HG03460 (cell line): ENCODE data around the gene PCSK5.
"Not testable (repeated sequence)": the region's sequence is repeated elsewhere in the genome, so short reads cannot be mapped to it uniquely, and the experiment has no call there.

Source experiments
- ATAC-seq: cut with Tn5 transposase; IDR thresholded peaks from one replicate; pipeline ENCODE4 v1.9.1; 2021; ENCODE audit not compliant: unreplicated experiment

The PCSK5 gene

DNA sequence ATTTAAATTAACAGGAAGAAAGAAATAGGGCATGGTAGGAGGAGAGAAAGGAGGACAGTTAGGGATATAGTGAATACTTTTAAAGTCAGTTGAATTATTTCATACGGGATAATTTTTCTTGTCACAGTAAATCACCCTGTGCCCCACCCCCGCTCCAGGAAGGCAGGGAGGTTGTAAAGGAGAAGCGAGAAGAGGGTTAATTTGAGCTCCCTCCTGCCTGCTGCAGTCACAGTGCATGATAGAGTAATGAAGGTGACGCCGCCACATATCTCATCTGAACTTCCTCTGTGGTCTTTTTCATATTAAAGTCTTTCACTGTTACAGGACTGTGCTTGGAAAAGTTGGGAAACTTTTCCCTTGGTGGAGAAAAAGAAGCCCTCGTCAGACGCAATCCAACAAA lies 896 bp upstream of the PCSK5 start:
- ATAC-seq = no peak

DNA sequence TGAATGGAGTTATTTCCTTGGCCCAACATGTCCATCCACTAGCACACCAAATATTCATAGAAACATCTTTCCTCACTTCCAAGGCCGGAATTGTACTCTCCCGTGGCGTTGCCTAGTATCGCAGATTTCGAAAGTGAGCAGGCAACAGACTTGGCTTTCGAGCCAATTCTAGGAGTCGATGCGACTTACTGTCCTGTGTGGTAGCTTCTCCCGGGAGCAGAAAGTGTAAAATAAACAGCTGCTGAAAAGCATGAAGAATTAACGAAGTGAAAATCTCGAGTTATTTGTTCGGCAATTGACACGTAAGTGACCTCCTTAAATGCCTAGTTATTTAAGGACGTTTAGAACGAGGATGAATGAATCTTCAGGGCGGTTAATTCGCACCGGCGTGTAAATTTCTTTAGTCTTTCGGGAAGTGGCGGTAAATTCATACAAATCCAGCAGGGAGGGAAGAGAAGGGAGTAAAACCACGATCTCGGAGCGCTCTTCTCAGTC lies 449 bp upstream of the PCSK5 start:
- ATAC-seq = no peak

DNA sequence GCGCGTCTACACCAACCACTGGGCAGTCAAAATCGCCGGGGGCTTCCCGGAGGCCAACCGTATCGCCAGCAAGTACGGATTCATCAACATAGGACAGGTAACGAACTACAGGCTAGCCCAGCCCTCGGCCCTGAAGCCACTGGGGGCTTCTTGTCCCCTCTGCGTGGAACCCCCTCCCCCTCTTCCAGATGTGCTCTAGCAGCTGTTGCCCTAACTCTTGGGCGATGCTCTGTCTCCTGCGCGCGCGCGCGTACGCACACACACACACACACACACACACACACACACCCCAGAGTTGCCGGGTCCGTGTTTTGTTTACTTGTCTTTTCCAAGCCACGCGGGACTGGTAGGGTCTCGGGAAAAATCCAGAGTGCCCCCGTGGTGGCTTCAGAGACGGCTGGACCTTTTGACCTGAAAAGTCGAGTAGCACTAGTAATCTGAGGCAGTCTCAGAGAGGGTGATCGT lies 836 bp downstream of the PCSK5 start:
- peak; percentile 9 for ATAC-seq

DNA sequence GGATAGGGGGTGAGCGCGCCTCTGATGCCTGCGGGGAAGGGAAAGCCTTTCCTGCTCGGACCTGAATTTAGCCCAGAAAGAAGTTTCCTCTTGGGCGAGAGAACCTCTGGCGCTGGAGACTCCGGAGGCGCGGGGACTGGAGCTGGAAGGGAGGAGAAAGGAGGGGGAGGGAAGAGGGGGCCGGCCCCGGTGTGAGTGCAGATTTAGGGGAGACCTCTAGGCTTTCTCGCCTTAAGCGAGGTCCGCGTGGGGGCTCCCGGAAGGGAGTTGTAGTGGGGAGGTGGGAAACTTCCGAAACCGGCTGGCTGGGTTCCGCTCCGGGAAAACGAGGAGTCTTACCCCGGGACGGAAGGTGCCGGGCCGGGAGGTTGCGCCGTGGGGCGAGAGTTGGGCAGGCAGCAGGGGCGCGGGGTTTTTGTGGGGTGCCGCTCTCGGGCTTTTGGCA lies 1.3 kb downstream of the PCSK5 start:
- no peak for ATAC-seq

DNA sequence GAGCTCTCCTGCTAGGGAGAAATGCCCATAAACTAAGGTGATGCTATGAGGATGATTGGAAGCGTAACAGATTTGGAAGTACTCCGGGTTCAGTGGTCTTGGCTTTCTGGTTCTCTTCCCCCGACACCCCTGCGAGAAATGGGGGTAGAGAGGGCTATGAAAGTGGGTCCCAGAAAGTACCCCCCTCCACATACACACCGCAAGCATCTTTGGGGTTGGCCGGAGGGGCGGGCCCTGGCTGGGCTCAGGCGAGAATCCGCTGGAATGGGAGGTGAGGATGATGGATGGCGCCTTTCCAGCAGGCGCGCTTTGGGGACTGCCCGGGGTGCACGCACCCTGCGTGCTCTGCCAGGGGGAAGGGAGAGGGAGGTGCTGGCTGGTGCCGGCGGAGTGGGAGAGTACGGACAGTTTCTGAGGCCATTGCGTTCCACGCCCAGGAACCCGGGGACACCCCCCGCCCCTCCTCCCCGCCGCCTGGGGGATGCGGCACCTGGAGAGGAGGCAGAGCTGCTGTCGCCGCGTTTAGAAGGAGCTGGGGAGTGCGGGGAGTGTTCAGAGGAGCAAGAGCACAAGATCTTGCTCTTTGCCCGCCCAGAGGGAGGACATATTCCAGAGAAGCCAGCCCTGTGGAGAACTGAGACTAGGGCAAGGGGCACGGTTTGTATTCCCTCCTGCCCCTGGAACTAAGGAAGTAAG lies 1.9 kb downstream of the PCSK5 start:
- no peak for ATAC-seq

DNA sequence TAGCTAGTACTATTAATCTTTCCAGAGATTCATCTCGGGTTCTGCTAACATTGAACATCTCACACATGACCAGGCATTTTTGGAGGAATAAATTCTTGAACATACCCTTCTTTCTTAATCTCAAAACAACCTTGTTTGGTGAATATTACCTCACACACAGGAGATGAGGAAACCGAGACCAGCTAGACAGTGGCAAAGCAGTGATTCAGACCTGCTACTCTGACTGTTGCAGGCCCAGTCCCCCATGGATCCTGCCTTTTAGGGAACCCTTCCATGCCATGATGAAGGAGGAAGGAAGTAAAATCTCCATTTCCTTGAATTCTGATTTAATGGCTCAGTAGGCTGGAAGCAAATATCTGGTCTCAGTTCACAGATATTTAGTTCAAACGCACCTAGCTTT lies 2.6 kb downstream of the PCSK5 start:
- ATAC-seq = no peak

DNA sequence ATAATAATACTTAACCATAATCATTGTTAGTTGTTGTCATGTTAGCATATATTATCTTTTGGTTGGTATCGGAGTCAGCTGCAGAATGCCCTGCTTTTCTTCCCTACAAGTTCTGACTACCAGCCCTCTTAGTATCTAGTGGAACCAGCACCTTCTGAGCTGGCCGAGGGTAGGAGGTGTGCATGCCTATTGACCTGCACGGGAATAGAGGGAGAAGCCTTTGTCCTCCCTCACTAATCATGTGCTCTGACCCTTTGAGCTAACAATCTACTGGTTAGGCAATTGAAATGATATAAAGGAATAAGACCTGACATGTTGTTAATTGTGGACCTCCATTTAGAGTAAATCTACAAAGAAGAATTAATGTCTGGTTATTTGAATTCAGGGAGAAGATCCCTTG lies 4.1 kb downstream of the PCSK5 start:
- ATAC-seq = no peak

DNA sequence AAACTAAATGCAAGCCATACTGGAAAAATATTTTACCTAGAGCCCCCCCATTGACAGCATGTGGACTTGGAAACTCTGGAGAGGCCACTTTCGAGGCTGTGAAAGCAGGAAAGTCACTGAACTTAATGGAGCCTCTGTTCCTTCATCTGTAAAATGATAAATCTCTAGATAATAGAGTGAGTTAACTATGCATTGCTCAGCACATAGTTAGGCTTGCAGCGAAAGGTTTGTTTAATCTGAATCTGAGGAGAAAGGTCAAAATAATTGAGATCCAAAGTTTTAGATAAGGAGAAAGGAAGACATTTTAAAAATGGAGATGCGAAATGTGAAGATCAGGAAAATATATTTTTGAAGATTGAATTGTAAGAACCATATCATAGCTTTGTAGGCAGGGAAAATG lies 4.6 kb downstream of the PCSK5 start:
- no peak for ATAC-seq

DNA sequence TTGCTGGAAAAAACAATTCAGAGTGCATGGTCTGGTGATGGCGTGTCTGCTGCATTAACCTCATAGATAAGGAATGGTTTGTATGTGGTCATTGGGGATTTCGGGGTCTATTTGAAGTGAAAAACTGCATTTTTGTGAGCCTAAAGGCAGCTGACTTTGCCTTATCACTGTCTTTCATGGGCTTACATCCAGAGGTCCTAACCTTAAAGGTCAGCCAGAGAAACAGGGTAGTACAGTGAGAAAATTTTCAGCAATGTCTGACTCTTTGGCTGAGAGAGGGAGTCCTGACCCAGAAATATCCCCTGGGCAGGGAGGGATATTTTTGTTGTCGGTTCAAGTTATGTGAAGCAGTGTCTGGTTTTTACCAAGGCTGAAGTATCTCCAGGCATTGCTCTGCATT lies 5.7 kb downstream of the PCSK5 start:
- ATAC-seq = no peak

DNA sequence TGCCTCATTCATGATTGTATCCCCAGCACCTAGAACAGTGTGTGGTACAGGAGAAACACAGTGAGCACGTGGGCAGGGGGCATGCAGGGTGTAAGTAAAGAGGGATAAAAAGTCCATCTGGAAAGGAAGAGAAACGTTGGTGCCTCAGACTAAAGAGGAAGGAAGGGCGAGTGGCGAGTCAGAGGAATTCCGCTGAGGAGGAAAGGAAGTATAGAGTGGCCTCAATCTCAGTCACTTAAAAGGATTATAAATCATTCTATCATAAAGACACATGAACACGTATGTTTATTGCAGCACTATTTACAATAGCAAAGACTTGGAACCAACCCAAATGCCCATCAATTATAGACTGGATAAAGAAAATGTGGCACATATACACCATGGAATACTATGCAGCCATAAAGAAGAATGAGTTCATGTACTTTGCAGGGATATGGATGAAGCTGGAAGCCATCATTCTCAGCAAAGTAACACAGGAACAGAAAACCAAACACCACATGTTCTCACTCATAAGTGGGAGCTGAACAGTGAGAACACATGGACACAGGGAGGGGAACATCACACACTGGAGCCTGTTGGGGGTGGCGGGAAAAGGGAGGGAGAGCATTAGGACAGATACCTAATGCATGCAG lies 10.5 kb downstream of the PCSK5 start:
- not testable (repeated sequence) for ATAC-seq

DNA sequence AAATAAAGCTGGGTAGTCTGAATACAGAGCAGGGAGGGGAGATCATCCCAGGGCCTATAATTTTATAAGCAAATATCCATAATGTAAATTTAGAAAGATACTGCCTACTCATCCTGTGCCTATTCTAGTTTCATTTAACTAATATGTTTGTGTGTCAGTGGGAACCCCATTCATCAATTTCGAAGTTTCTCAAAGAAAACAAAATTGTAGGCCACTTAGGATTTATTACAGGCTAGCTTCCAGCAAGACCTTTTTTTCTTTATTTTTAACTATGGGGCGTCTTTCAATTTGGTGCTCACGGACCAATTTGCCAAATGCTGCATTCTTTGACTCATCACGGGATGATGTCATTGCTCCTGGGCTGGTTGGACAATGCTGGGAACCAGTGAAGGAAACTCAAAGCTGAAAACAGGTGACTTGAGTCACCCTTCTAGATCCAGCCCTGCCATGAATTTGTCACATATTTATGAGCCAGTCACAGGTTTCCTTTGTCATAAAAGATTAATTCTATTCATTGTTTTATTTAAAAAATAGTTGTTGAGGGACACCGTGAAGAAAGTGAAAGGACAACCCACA lies 13.4 kb downstream of the PCSK5 start:
- ATAC-seq = no peak

DNA sequence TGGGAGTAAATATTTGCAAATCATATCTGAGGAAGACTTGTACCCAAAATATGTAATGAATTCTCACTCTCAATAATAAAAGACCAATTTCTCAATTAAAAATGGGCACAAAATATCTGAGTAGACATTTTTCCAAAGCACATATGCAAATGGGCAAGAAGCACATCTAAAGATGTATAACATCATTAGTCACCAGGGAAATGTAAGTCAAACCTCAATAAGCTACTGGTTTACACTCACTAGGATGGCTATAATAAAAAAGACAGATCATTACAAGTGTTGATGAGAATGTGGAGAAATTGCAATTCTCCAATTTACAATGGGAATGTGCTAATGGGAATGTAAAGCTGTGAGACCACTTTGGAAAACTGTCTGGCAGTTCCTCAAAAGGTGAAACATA lies 13.9 kb downstream of the PCSK5 start:
- ATAC-seq = no peak

DNA sequence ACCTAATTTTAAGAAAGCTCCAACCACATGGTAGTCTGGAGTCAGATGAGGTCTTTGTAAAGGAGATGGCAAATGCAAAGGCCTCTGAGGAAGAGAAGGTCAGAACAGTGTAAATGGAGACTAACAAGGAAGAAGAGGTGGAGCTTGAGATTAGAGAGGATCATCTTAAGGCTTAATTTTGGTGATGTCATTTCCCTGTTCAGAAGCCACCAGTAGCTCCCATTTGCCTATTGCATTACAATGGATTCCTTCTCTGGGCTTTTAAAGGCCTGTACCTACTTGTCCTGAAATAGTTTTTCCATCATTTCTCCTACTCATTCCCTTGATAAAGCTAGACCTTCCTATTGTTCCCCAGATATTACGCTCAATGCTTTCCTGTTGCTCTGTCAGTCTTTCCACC lies 16.1 kb downstream of the PCSK5 start:
- ATAC-seq = no peak

DNA sequence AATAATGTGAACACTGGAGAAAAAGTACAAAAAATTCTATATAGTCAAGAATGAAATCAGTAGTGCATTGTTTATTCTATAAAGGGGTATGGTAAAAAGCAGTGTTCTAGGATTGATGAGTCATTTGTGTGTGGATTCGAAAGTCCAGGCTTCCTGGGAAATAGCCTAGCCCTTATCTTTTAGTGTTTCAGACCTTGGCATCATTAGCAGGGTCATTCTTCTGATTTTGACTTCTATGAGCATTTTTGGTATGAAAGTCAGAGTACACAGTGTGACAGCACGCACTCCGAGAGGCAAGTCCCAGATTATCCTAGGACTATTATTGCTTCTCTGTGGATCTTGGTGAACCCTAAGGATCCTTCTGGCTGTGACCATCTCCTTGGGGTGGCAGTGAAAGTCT lies 16.9 kb downstream of the PCSK5 start:
- ATAC-seq = no peak

DNA sequence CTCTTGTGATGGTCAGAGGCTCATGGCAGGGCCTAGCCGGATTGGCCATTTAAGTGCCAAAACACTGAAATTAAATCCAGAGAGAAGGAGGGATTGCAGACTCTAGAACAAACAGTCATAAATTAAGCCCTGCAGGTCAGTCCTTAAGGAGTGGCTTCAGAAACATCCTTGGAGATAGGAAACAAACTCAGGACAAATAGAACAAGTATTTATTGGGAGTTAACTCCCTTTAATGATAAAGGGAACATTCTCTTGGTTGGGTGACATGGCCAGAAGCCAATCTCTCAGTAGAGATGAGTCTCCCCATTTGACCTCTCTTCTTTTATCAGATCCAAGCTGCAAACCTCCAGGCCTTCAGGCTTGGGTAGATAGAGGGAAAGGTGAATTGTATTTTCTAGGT lies 17.4 kb downstream of the PCSK5 start:
- no peak for ATAC-seq

DNA sequence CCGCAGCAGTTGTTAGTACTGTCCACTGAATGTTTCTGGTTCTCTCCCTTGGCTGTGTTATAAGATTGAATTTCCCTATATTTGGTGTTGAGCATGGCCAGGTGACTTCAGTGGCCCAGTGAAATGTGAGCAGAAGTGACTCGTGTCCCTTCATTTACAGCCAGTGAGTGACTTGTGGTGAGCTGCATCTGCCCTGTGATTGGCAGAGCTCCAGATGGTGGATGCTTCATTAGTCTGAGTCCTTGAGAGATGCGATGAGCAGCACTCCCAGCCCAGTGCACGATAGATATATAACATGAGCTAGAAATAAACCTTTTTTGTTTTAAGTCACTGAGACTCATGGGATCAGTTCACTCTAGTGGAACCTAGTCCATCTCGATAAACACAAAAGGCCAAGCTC lies 19.3 kb downstream of the PCSK5 start:
- no peak for ATAC-seq

DNA sequence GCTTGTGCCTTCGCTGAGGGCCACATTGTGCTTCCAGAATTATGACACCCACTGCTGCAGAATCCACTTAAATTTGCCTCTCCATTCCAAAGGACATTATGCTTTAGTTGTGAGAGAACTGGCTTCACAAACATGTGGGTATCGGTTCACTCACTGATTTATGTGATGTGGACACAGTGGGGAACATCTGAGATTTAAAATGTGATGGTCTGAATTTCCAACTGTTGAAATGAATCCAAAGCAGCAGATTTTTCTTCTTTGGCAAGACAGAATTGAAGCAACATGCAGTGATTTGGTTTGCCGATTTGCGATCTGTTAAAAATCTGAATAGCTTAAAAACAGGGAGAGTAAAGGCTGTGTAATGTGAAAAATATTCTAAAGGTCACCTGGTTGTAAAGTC lies 20.3 kb downstream of the PCSK5 start:
- no peak for ATAC-seq

DNA sequence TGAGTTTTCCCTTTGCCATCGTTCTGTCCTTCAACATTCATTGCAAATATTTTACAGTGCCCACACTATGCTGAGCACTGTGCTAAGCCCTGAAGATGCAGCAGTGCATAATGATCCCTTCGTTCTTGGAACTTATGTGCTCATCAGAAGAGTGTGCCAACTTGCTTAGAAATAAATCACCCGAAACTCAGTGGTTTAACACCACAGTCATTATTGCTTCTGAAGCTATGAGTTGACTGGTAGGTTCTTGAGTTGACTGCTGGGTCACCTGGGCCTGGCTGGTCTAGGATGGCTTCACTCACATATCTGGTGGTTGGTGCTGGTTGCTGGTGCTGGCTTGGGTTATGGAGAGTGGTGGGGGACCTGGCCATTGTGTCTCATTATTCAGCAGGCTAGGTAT lies 20.9 kb downstream of the PCSK5 start:
- no peak for ATAC-seq

DNA sequence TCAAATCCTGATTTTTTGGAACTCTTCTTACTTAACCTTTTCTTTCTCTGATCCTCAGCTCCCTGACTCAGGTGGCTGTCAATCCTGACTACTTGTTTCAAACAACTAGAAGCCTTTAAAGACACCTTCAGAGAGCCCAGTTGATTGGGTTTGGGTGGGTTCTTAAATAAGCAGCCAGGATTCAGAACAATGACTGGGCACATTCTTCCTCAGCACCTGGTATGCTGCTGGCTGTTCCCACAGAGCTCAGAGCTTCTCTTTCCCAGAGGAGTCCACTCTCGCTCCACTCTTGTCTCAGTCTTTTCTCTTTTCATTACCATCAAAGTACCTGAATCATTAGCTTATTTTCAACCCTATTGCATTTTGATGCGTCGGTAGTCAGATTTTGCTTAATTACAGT lies 22.5 kb downstream of the PCSK5 start:
- ATAC-seq = no peak

DNA sequence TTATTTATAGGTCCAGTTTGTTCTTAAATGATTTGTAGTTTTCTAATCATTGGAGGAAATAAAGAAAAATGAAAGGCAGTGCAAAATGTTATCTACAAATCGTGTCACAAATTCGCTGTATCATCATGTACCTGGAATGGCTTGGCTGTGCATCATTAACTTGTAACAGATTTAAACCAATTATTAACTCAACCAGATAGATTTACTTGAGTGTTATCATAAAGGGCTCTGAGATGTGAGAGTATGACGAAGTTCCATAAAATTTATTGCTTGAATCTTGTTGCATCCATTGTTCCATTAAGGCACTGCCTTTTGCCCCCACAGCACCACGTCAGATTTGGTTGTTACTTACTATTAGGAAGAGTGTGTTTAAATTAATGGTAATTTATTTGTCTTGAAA lies 23.5 kb downstream of the PCSK5 start:
- no peak for ATAC-seq

DNA sequence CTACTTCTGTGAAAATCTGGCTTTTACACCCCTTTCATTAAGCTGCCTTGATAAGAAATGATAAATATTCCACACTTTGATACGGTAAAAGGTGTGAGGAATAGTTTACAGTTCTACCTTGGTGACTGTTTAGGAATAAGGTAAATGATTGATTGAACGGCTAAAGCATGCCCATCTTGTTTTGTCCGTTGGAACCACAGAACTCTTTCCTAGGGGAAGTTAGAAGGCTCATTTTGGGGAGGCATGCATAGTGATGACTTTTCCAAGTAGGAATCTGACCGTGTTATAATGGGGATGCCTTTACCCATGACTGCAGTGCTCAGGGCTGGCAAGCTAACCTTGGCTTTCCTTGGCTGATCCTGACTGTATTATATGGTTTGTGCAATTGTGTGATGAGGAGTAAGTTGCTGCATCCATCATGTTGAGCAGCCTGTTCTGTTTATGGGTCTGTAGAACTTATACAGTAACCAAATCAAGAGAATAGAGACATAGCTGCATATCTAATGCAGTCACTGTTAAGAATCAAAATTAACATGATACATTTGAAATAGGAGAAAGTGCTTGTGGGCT lies 24.5 kb downstream of the PCSK5 start:
- ATAC-seq = no peak

DNA sequence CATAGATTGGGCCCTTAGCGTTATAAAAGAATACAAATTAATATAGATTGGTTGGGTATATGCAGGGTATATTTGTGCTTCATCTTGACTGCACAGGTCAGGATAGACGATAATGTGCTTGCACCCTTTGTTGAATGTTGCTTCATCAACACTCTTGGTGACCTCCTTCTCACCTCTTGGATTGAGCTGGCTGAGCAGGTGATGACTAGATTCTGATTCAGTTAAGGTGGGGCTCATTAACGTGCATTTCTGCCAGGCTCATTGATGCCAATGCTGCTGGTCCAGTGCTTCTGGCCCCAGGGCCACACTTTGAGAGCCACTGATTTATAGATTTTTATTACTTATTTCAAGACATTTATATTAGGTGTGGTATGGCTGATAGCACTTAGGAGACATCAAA lies 27.7 kb downstream of the PCSK5 start:
- no peak for ATAC-seq
